Suprapubic skin (tissue), 4 donors: ENCODE data around the gene SCUBE1. TPM values are rescaled to one million over a fixed set of nuclear protein-coding genes. Genes with fewer than 3 reads are reported as not detected.

Experiments
- DNase-seq, 2 donors: peaks; one replicate each; pipeline ENCODE4 v3.0.0-alpha.2; 2019; ENCODE audit warnings: low spot score in 2 of 2
- H3K27ac ChIP-seq: fragments of 200-600 bp; sonication (generic); one replicate; pipeline ENCODE4 v1.5.1; 2019
- H3K27me3 ChIP-seq: fragments of 200-600 bp; sonication (generic); one replicate; pipeline ENCODE4 v1.5.1; 2019
- H3K36me3 ChIP-seq: fragments of 200-600 bp; sonication (generic); one replicate; pipeline ENCODE4 v1.5.1; 2019
- H3K4me1 ChIP-seq: fragments of 200-600 bp; sonication (generic); one replicate; pipeline ENCODE4 v1.5.1; 2019
- H3K4me3 ChIP-seq: fragments of 200-600 bp; sonication (generic); one replicate; pipeline ENCODE4 v1.5.1; 2019; ENCODE audit warnings: mild to moderate bottlenecking
- H3K9me3 ChIP-seq: fragments of 200-600 bp; sonication (generic); one replicate; pipeline ENCODE4 v1.5.1; 2019
- EP300 ChIP-seq: sonication (generic); formaldehyde crosslinking; IDR thresholded peaks from one replicate; pipeline ENCODE4 v1.6.1; 2017; ENCODE audit warnings: antibody characterized with exemption
- POLR2A ChIP-seq, 2 donors: fragments of 450-650 bp; IDR thresholded peaks; one replicate each; pipeline ENCODE4 v1.6.1; 2017; ENCODE audit warnings: antibody characterized with exemption in 2 of 2, mild to moderate bottlenecking in 2 of 2, moderate library complexity in 2 of 2
- POLR2AphosphoS5 ChIP-seq, 3 donors: sonication (generic); formaldehyde crosslinking; IDR thresholded peaks; one replicate each; pipeline ENCODE4 v1.6.1; 2017; ENCODE audit warnings: antibody characterized with exemption in 3 of 3
- WGBS: methylation state at CpG from one replicate; pipeline ENCODE4 v1.1.5; 2018; 5-methylcytosine and 5-hydroxymethylcytosine counted together
- total RNA-seq, 4 donors: library from RNA; depleted of rRNA; stranded (reverse); fragments of >200 nt; gene quantifications; one replicate each; pipeline ENCODE4 v1.1.0, GENCODE V29; 2016
- TF ChIP-seq, protein P1 (sequence below), 2 donors: fragments of 200-600 bp in 1 of 2; fragments of 450-650 bp in 1 of 2; sonication (generic) in 1 of 2; IDR thresholded peaks; one replicate each; pipeline ENCODE4 v1.5.1; 2016 to 2019; ENCODE audit warnings: antibody characterized with exemption in 2 of 2, mild to moderate bottlenecking in 1 of 2, moderate library complexity in 1 of 2

Gene SCUBE1
- total RNA-seq, 4 donors from 2014 or later = 0.47 to 1.1 (median 0.78) TPM

DNA sequence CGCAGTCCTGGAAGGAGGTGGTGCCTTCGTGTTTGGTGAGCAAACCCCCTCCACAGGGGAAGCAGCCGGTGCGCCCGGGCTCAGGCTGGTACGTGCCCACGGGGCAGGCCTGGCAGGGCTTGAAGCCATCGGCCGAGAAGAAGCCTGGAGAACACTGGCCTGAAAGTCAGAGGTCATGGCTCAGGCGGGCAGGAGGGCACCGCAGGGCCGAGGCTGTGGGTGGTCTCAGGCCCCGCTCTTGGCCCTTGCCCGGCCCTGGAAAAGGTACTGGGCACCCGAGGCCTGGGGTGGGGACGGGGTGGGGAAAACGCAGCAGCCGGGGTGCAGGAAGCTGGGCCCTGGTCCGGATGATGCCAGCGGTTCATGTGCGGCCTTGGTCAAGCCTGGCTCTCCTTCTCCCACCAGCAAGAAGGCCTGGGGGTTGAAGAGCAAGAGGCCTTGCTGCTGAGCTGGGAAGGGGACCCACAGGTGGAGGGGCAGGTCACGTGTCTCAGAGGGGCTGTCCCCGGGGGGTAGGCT is 130.7 kb downstream of the SCUBE1 start:
- 95% methylated on average over 4 of the region's 23 CpGs for WGBS
- Histone ChIP-seq H3K9me3 (no peaks in the 10 kb centered on the region), H3K27ac (no peak overlapping the region), H3K4me1 (no peaks in the 10 kb centered on the region), H3K36me3 (no peaks in the 10 kb centered on the region), H3K4me3 (no peak overlapping the region), H3K27me3 (peaks cover 4% of the 10 kb centered on the region)
- DNase-seq = no peak
- TF ChIP-seq POLR2AphosphoS5 (IDR thresholded peaks at IDR 0.05) = no peak
- TF ChIP-seq, protein P1, sequence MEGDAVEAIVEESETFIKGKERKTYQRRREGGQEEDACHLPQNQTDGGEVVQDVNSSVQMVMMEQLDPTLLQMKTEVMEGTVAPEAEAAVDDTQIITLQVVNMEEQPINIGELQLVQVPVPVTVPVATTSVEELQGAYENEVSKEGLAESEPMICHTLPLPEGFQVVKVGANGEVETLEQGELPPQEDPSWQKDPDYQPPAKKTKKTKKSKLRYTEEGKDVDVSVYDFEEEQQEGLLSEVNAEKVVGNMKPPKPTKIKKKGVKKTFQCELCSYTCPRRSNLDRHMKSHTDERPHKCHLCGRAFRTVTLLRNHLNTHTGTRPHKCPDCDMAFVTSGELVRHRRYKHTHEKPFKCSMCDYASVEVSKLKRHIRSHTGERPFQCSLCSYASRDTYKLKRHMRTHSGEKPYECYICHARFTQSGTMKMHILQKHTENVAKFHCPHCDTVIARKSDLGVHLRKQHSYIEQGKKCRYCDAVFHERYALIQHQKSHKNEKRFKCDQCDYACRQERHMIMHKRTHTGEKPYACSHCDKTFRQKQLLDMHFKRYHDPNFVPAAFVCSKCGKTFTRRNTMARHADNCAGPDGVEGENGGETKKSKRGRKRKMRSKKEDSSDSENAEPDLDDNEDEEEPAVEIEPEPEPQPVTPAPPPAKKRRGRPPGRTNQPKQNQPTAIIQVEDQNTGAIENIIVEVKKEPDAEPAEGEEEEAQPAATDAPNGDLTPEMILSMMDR (IDR thresholded peaks at IDR 0.05) = no peak
- no peak for TF ChIP-seq POLR2A (IDR thresholded peaks at IDR 0.05)
- TF ChIP-seq EP300 = no peak

DNA sequence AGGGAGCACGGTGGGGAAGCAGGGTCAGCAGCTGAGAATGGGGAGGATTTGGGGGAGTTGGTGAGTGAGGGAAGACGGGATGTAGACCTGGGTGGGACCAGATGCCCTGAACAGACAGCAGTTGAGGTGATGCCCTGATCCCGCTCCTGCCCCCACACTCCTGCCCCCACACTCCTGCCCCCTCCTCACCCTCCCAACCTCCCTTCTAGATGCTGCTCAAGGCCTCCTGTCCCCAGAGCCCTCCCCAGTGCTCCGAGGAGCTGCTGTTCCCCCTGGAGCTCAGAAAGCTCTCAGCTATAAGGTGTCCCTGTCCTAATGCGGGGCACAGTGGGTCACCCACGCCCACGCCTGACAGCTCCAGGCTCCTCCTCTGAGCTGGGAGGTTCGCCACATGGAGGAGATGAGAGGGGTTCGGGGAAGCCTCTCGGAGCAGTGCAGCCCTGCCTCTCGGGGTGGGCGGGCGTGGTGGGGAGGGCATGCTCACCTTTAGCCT is 131.2 kb downstream of the SCUBE1 start:
- TF ChIP-seq POLR2AphosphoS5 (IDR thresholded peaks at IDR 0.05) (no peak), EP300 (no peak), POLR2A (IDR thresholded peaks at IDR 0.05) (no peak)
- TF ChIP-seq, protein P1 (IDR thresholded peaks at IDR 0.05) = no peak
- Histone ChIP-seq H3K4me1 (no peaks in the 10 kb centered on the region), H3K27me3 (peaks cover 3% of the 10 kb centered on the region), H3K9me3 (no peaks in the 10 kb centered on the region), H3K27ac (no peak overlapping the region), H3K36me3 (no peaks in the 10 kb centered on the region), H3K4me3 (no peak overlapping the region)
- no peak for DNase-seq
- 92% methylated on average over 10 of the region's 13 CpGs for WGBS

DNA sequence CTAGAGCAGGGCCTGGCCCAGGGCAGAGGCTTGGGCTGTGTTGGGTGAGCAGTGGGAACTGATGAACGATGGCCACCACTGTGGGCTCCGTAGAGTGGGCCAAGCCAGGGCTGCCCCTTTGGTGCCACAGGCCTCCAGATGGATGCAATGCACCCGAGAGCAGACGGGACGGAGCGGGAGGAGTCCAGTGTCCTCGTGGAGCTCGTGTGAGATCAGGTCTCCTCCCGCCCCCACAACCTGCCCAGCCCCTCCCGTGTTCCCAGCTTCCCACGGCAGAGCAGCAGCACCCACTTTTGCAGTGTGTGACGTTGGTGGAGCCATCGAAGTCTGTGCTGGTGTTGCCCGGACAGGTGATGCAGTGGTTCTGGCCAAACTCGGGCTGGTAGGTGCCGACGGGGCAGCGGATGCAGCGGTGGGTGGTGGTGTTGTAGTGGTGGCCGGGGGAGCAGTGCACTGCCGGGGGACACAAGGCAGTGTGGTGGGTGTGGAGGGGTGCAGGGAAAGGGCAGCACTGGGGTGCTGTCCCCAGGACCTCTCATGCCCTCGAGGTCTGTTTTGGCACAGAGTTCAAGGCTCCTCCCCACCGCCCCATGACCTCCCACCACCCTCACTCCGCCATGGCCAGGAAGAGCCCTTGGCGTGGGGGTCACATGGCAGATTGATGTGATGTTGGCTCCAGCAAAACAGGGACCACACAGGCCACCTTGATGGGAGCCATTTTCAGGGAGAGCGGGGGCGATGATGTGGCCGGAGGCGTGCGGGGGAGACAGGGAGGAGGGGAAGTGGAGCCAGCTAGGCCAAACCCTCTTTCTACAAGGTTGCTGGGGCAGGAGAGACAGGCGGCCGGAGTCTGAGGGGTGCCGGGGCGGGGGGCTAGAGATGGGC is 132.3 kb downstream of the SCUBE1 start:
- Histone ChIP-seq H3K27me3 (peaks cover 3% of the 10 kb centered on the region), H3K4me3 (no peak overlapping the region), H3K4me1 (no peaks in the 10 kb centered on the region), H3K36me3 (no peaks in the 10 kb centered on the region), H3K9me3 (no peaks in the 10 kb centered on the region), H3K27ac (no peak overlapping the region)
- 93% methylated on average over 23 of the region's 34 CpGs for WGBS
- no peak for TF ChIP-seq POLR2A (IDR thresholded peaks at IDR 0.05)
- no peak for TF ChIP-seq POLR2AphosphoS5 (IDR thresholded peaks at IDR 0.05)
- TF ChIP-seq EP300 = no peak
- TF ChIP-seq, protein P1 (IDR thresholded peaks at IDR 0.05) = no peak
- no peak for DNase-seq

DNA sequence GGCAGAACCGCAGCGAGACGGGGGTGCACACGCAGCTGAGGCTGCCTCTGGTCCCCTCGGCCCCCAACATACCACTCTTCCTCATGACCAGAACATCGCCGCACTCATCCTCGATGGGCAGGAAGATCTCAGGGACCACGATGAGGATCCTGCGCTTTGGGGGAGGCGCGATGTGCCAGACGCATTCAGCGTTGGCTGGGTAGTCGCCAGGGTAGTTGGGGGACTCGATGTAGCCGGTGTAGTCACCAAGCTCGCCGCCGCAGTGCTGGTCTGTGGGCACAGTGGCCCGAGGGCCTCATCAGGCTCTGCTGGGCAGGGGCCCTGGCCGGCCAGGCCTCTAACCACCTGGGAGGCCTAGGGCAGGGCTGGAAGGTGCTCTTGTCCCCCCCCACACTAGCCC is 133.2 kb downstream of the SCUBE1 start:
- TF ChIP-seq EP300 = no peak
- no peak for TF ChIP-seq POLR2AphosphoS5 (IDR thresholded peaks at IDR 0.05)
- no peak for TF ChIP-seq POLR2A (IDR thresholded peaks at IDR 0.05)
- TF ChIP-seq, protein P1 (IDR thresholded peaks at IDR 0.05) = no peak
- Histone ChIP-seq H3K27ac (no peak overlapping the region), H3K9me3 (no peaks in the 10 kb centered on the region), H3K36me3 (no peaks in the 10 kb centered on the region), H3K4me1 (no peaks in the 10 kb centered on the region), H3K27me3 (peaks cover 3% of the 10 kb centered on the region), H3K4me3 (no peak overlapping the region)
- 100% methylated on average over 2 of the region's 22 CpGs for WGBS
- DNase-seq = no peak

DNA sequence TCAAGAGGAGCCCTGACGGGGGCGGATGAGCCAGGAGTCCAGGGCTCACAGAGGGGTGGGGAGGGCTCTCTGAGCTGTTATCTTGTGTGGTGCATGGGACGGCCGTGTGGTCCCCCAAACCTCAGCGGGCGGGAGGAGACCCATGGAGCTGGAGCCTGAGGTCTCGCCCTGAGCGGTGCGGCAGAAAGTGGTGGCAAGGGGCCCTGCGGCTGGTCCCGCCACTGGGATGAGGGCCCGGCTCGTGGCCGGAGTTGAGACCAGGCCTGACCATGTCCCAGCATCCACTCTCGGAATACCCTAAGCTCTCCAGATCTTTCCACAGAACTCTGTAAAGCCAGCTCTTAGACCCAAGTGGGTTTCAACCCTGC is 133.7 kb downstream of the SCUBE1 start:
- Histone ChIP-seq H3K4me3 (no peak overlapping the region), H3K9me3 (no peaks in the 10 kb centered on the region), H3K36me3 (no peaks in the 10 kb centered on the region), H3K27ac (no peak overlapping the region), H3K27me3 (peaks cover 3% of the 10 kb centered on the region), H3K4me1 (no peaks in the 10 kb centered on the region)
- DNase-seq = no peak
- no peak for TF ChIP-seq POLR2AphosphoS5 (IDR thresholded peaks at IDR 0.05)
- TF ChIP-seq EP300 = no peak
- TF ChIP-seq, protein P1 (IDR thresholded peaks at IDR 0.05) = no peak
- no peak for TF ChIP-seq POLR2A (IDR thresholded peaks at IDR 0.05)
- WGBS = 83% methylated on average over 7 of the region's 15 CpGs
